DND-41 (cell line): Measurements from ENCODE around the gene INPP4A.

Experiments
- ATAC-seq: fragments of 200-7000 bp; cut with Tn5 transposase; 3 replicates; pipeline ENCODE4 v1.9.1; 2021; ENCODE audit warnings: low read depth; ENCODE audit not compliant: insufficient read depth
- DNase-seq: peaks from one replicate; pipeline ENCODE4 v3.0.0-alpha.2; 2020
- H2AFZ ChIP-seq: 2 replicates; pipeline ENCODE4 v1.6.0; 2012; ENCODE audit warnings: low read depth, low read length
- H3K27ac ChIP-seq: 2 replicates; pipeline ENCODE4 v1.5.1; 2012; ENCODE audit warnings: low read length, inconsistent platforms
- H3K27me3 ChIP-seq: fragments of 200-600 bp; sonication (generic); 2 replicates; pipeline ENCODE4 v1.6.0; 2012; ENCODE audit warnings: low read length, mild to moderate bottlenecking, inconsistent platforms; ENCODE audit not compliant: insufficient read depth, poor library complexity
- H3K36me3 ChIP-seq: 2 replicates; pipeline ENCODE4 v1.5.1; 2012; ENCODE audit warnings: low read length, inconsistent platforms; ENCODE audit not compliant: insufficient read depth
- H3K4me1 ChIP-seq: 2 replicates; pipeline ENCODE4 v1.5.1; 2012; ENCODE audit warnings: mild to moderate bottlenecking, low read length; ENCODE audit not compliant: insufficient read depth
- H3K4me2 ChIP-seq: 2 replicates; pipeline ENCODE4 v1.6.0; 2012; ENCODE audit warnings: mild to moderate bottlenecking, moderate library complexity, low read length, inconsistent platforms; ENCODE audit not compliant: insufficient read depth
- H3K4me3 ChIP-seq, 2 experiments: fragments of 200-600 bp in 1 of 2; shearing (Covaris generic) in 1 of 2; 2 replicates each; pipeline ENCODE4 v1.5.1; 2012 to 2016; ENCODE audit warnings: inconsistent platforms in 2 of 2, low read length in 2 of 2, mild to moderate bottlenecking in 2 of 2, low read depth in 1 of 2, moderate library complexity in 1 of 2
- H3K79me2 ChIP-seq: 2 replicates; pipeline ENCODE4 v1.6.0; 2012; ENCODE audit warnings: low read length, inconsistent platforms; ENCODE audit not compliant: insufficient read depth
- H3K9ac ChIP-seq: 2 replicates; pipeline ENCODE4 v1.6.0; 2012; ENCODE audit warnings: low read depth, mild to moderate bottlenecking, inconsistent platforms, low read length, moderate library complexity
- H3K9me3 ChIP-seq: 2 replicates; pipeline ENCODE4 v1.5.1; 2012; ENCODE audit warnings: low read length, moderate library complexity, mild to moderate bottlenecking, inconsistent platforms; ENCODE audit not compliant: insufficient read depth, severe bottlenecking
- H4K20me1 ChIP-seq: 2 replicates; pipeline ENCODE4 v1.6.0; 2012; ENCODE audit warnings: low read length; ENCODE audit not compliant: insufficient read depth
- CTCF ChIP-seq: IDR thresholded peaks from 2 replicates; pipeline ENCODE4 v1.5.1; 2012; ENCODE audit warnings: borderline replicate concordance, low read length, moderate library complexity, mild to moderate bottlenecking; ENCODE audit not compliant: poor library complexity, severe bottlenecking; ENCODE audit errors: extremely low read depth
- EZH2 ChIP-seq: IDR thresholded peaks from 3 replicates; pipeline ENCODE4 v1.6.1; 2012; ENCODE audit warnings: borderline replicate concordance, low read depth, mild to moderate bottlenecking, moderate library complexity, low read length, inconsistent platforms; ENCODE audit not compliant: severe bottlenecking

The INPP4A gene

GRCh38 chr2:98399140-98399539 is 45.5 kb upstream of the INPP4A start:
- Histone ChIP-seq H4K20me1 (no peaks in the 10 kb centered on the region), H2AFZ (no peak overlapping the region), H3K36me3 (no peaks in the 10 kb centered on the region), H3K27ac (no peak overlapping the region), H3K4me2 (no peak overlapping the region), H3K9me3 (no peaks in the 10 kb centered on the region), H3K4me3 (no peak overlapping the region), H3K4me1 (no peaks in the 10 kb centered on the region), H3K9ac (no peak overlapping the region), H3K27me3 (peaks cover 19% of the 10 kb centered on the region), H3K79me2 (no peaks in the 10 kb centered on the region)
- DNase-seq (no peak), ATAC-seq (no peak)
- no peak for TF ChIP-seq CTCF
- TF ChIP-seq EZH2, result no peak

- ATAC-seq, result no peak
- Histone ChIP-seq H3K4me2 (no peak overlapping the region), H2AFZ (no peak overlapping the region), H3K27ac (no peak overlapping the region), H4K20me1 (no peaks in the 10 kb centered on the region), H3K4me1 (no peaks in the 10 kb centered on the region), H3K9me3 (no peaks in the 10 kb centered on the region), H3K36me3 (no peaks in the 10 kb centered on the region), H3K79me2 (no peaks in the 10 kb centered on the region), H3K9ac (no peak overlapping the region), H3K4me3 (no peak overlapping the region), H3K27me3 (peaks cover 19% of the 10 kb centered on the region)
- no peak for DNase-seq
- no peak for TF ChIP-seq CTCF
- TF ChIP-seq EZH2, result no peak
Observed at GRCh38 chr2:98403878-98404277, 40.8 kb upstream of the INPP4A start.

GRCh38 chr2:98404556-98405250 is 40.0 kb upstream of the INPP4A start:
- ATAC-seq, result no peak
- TF ChIP-seq EZH2 (no peak), CTCF (no peak)
- no peaks in the 10 kb centered on the region for H3K4me1 ChIP-seq
- H3K4me2 ChIP-seq, result no peak overlapping the region
- H3K27ac ChIP-seq, result no peak overlapping the region
- no peak overlapping the region for H2AFZ ChIP-seq
- no peaks in the 10 kb centered on the region for H3K9me3 ChIP-seq
- H3K9ac ChIP-seq, result no peak overlapping the region
- no peak for DNase-seq
- H3K27me3 ChIP-seq, result peaks cover 18% of the 10 kb centered on the region
- H3K36me3 ChIP-seq, result no peaks in the 10 kb centered on the region
- H4K20me1 ChIP-seq, result no peaks in the 10 kb centered on the region
- H3K79me2 ChIP-seq, result no peaks in the 10 kb centered on the region
- H3K4me3 ChIP-seq, result no peak overlapping the region
